SK-N-SH (cell line): ENCODE measurements around the gene RAB11FIP5. TPM values are rescaled to one million over a fixed set of nuclear protein-coding genes. Genes with fewer than 3 reads are reported as not detected.
A peak's percentile ranks its signal among the peaks of the same experiment; 100 is the strongest.

Source experiments
- CTCF ChIA-PET: fragments of 300-600, 350-600 bp; formaldehyde crosslinking; extraction: SDS; loops from one replicate; lab custom pipeline; 2021; lab: Yijun Ruan, JAX
- POLR2A ChIA-PET: fragments of 350-600 bp; sonication (Branson Sonifier 250); formaldehyde crosslinking; extraction: SDS; loops from one replicate; lab custom pipeline; 2020; ENCODE audit warnings: antibody characterized with exemption, inconsistent platforms; lab: Yijun Ruan, JAX
- DNase-seq: peaks from one replicate; pipeline ENCODE4 v3.0.0; 2012
- H2AFZ ChIP-seq: fragments of 200-600 bp; sonication (generic); 2 replicates; pipeline ENCODE4 v1.8.1; 2016; ENCODE audit warnings: antibody characterized with exemption, mild to moderate bottlenecking, low read depth
- H3F3A ChIP-seq: fragments of 200-600 bp; sonication (generic); replicated peaks from 2 replicates; pipeline ENCODE3; 2016; ENCODE audit warnings: antibody characterized with exemption, mild to moderate bottlenecking; ENCODE audit not compliant: insufficient read depth
- H3K27ac ChIP-seq, 2 experiments: fragments of 200-500 bp in 1 of 2; fragments of 200-600 bp in 1 of 2; sonication (Bioruptor generic) in 1 of 2; sonication (generic), shearing (Covaris generic) in 1 of 2; 2 replicates each; pipeline versions ENCODE4 v1.5.1 to v1.6.1; 2014 to 2016; ENCODE audit warnings: low read depth in 2 of 2, inconsistent platforms in 1 of 2, low read length in 1 of 2, mild to moderate bottlenecking in 1 of 2, mixed read lengths in 1 of 2
- H3K27me3 ChIP-seq: fragments of 200-600 bp; sonication (generic), shearing (Covaris generic); 2 replicates; pipeline ENCODE4 v1.6.1; 2016; ENCODE audit warnings: mixed run types; ENCODE audit not compliant: insufficient read depth
- H3K36me3 ChIP-seq, 2 experiments: fragments of 200-500 bp in 1 of 2; fragments of 200-600 bp in 1 of 2; sonication (Bioruptor generic) in 1 of 2; sonication (generic) in 1 of 2; replicated peaks in 1 of 2; 2 replicates each; pipeline versions ENCODE3 to v1.5.1; 2014 to 2016; ENCODE audit warnings: low read length in 1 of 2, mild to moderate bottlenecking in 1 of 2; ENCODE audit not compliant: insufficient read depth in 2 of 2, control insufficient read depth in 1 of 2
- H3K4me1 ChIP-seq, 2 experiments: fragments of 200-500 bp in 1 of 2; fragments of 200-600 bp in 1 of 2; sonication (Bioruptor generic) in 1 of 2; sonication (generic), shearing (Covaris generic) in 1 of 2; 2 replicates each; pipeline versions ENCODE4 v1.5.1 to v1.6.1; 2014 to 2016; ENCODE audit warnings: low read depth in 1 of 2, low read length in 1 of 2, mixed run types in 1 of 2; ENCODE audit not compliant: insufficient read depth in 2 of 2, control insufficient read depth in 1 of 2
- H3K4me2 ChIP-seq: fragments of 200-600 bp; sonication (generic), shearing (Covaris generic); 2 replicates; pipeline ENCODE4 v1.6.1; 2017; ENCODE audit warnings: mixed run types
- H3K4me3 ChIP-seq, 2 experiments: fragments of 200-500 bp in 1 of 2; fragments of 200-600 bp in 1 of 2; sonication (Bioruptor generic) in 1 of 2; sonication (generic), shearing (Covaris generic) in 1 of 2; 2 replicates each; pipeline versions ENCODE4 v1.5.1 to v1.8.1; 2014 to 2016; ENCODE audit warnings: low read depth in 2 of 2, inconsistent platforms in 1 of 2, low read length in 1 of 2, mild to moderate bottlenecking in 1 of 2, mixed read lengths in 1 of 2, moderate library complexity in 1 of 2
- H3K79me2 ChIP-seq: fragments of 200-600 bp; sonication (generic); 2 replicates; pipeline ENCODE4 v1.8.1; 2017; ENCODE audit warnings: mild to moderate bottlenecking; ENCODE audit not compliant: insufficient read depth
- H3K9ac ChIP-seq: fragments of 200-600 bp; sonication (generic); 2 replicates; pipeline ENCODE4 v1.6.1; 2017; ENCODE audit warnings: mixed run types
- H3K9me2 ChIP-seq: fragments of 200-600 bp; sonication (generic); 2 replicates; pipeline ENCODE4 v1.6.1; 2017; ENCODE audit warnings: mixed run types
- H3K9me3 ChIP-seq: fragments of 200-600 bp; sonication (generic); 2 replicates; pipeline ENCODE4 v1.6.1; 2017; ENCODE audit warnings: mixed run types, mild to moderate bottlenecking, moderate library complexity
- H4K20me1 ChIP-seq: fragments of 200-600 bp; sonication (generic); 2 replicates; pipeline ENCODE4 v1.6.1; 2017; ENCODE audit warnings: mild to moderate bottlenecking, mixed run types; ENCODE audit not compliant: insufficient read depth
- CHD2 ChIP-seq: fragments of 150-350 bp; IDR thresholded peaks from 2 replicates; pipeline ENCODE4 v1.6.1; 2018; ENCODE audit warnings: low read length; ENCODE audit not compliant: partially characterized antibody
- ELF1 ChIP-seq: IDR thresholded peaks from 2 replicates; pipeline ENCODE4 v1.4.0; 2012
- EP300 ChIP-seq, 2 experiments: IDR thresholded peaks; 2 replicates each; pipeline versions ENCODE4 v1.4.0 to v1.6.1; 2012; ENCODE audit warnings: borderline replicate concordance in 1 of 2, low read depth in 1 of 2, low read length in 1 of 2
- FOSL2 ChIP-seq: IDR thresholded peaks from 2 replicates; pipeline ENCODE4 v1.4.0; 2012; ENCODE audit warnings: low read depth, mild to moderate bottlenecking, moderate library complexity, borderline replicate concordance
- FOXM1 ChIP-seq: IDR thresholded peaks from 2 replicates; pipeline ENCODE4 v1.4.0; 2012; ENCODE audit warnings: low read depth, mild to moderate bottlenecking
- GATA2 ChIP-seq: sonication (generic); formaldehyde crosslinking; IDR thresholded peaks from 2 replicates; pipeline ENCODE4 v1.5.0; 2020; ENCODE audit warnings: mild to moderate bottlenecking, missing genetic modification reagents
- IRF3 ChIP-seq: fragments of 150-350 bp; IDR thresholded peaks from 2 replicates; pipeline ENCODE4 v1.6.1; 2016; ENCODE audit warnings: mild to moderate bottlenecking, low read depth, low read length
- JUND ChIP-seq: IDR thresholded peaks from 2 replicates; pipeline ENCODE4 v1.4.0; 2012
- MEF2A ChIP-seq: IDR thresholded peaks from 2 replicates; pipeline ENCODE4 v1.4.0; 2012; ENCODE audit warnings: low read depth, borderline replicate concordance
- NFIC ChIP-seq: IDR thresholded peaks from 2 replicates; pipeline ENCODE4 v1.4.0; 2012; ENCODE audit warnings: borderline replicate concordance
- POLR2AphosphoS5 ChIP-seq: IDR thresholded peaks from 2 replicates; pipeline ENCODE4 v1.6.1; 2012; ENCODE audit warnings: low read depth, low read length
- RCOR1 ChIP-seq: fragments of 150-350 bp; IDR thresholded peaks from 2 replicates; pipeline ENCODE4 v1.6.1; 2017; ENCODE audit warnings: antibody characterized with exemption, low read length
- RXRA ChIP-seq: IDR thresholded peaks from 2 replicates; pipeline ENCODE4 v1.4.0; 2012; ENCODE audit warnings: low read depth, mild to moderate bottlenecking, borderline replicate concordance
- SIN3A ChIP-seq: IDR thresholded peaks from 2 replicates; pipeline ENCODE4 v1.6.1; 2012; ENCODE audit warnings: low read depth, mild to moderate bottlenecking, low read length, moderate library complexity, borderline replicate concordance
- TAF1 ChIP-seq: IDR thresholded peaks from 2 replicates; pipeline ENCODE4 v1.6.1; 2012; ENCODE audit warnings: low read depth, mild to moderate bottlenecking, low read length, moderate library complexity, borderline replicate concordance
- TCF12 ChIP-seq: IDR thresholded peaks from 2 replicates; pipeline ENCODE4 v1.4.0; 2012
- TEAD4 ChIP-seq: IDR thresholded peaks from 2 replicates; pipeline ENCODE4 v1.4.0; 2012; ENCODE audit warnings: mild to moderate bottlenecking, borderline replicate concordance; ENCODE audit not compliant: insufficient read depth
- USF1 ChIP-seq: IDR thresholded peaks from 2 replicates; pipeline ENCODE4 v1.4.0; 2012; ENCODE audit warnings: low read depth, borderline replicate concordance
- WGBS: methylation state at CpG from one replicate; pipeline ENCODE4 v1.1.6; 2017; ENCODE audit warnings: low lambda C conversion rate; 5-methylcytosine and 5-hydroxymethylcytosine counted together
- polyA plus RNA-seq, 3 experiments: library from polyadenylated mRNA; depleted of rRNA; stranded (reverse); fragments of >200 nt; gene quantifications; 2 replicates each; pipeline ENCODE4 v1.2.3, GENCODE V29; 2012
- TF ChIP-seq, protein P1 (sequence below): IDR thresholded peaks from 2 replicates; pipeline ENCODE4 v1.4.0; 2012; ENCODE audit warnings: low read depth
- TF ChIP-seq, protein P2 (sequence below): fragments of 150-350 bp; IDR thresholded peaks from 2 replicates; pipeline ENCODE4 v1.6.1; 2017; ENCODE audit warnings: antibody characterized with exemption, low read length, low read depth, borderline replicate concordance
- TF ChIP-seq, protein P3 (sequence below): IDR thresholded peaks from 2 replicates; pipeline ENCODE4; 2012
- TF ChIP-seq, protein P4 (sequence below): IDR thresholded peaks from 2 replicates; pipeline ENCODE4 v1.6.1; 2012; ENCODE audit warnings: mild to moderate bottlenecking, low read depth, low read length, moderate library complexity

The RAB11FIP5 gene
- polyA plus RNA-seq, 1 of the 3 experiments (the other 2 are of a cell fraction): 17.1 TPM

GRCh38 chr2:73063909-73064875 is 48.6 kb downstream of the RAB11FIP5 start:
- Histone ChIP-seq H3K9me3 (no peaks in the 10 kb centered on the region), H3K4me2 (peak overlapping the region; percentile 66), H3K27me3 (no peaks in the 10 kb centered on the region), H3K4me3 (no peak overlapping the region), H3F3A (peaks cover 13% of the 10 kb centered on the region), H3K27ac (peak overlapping the region; percentile 54 to 83), H3K79me2 (peaks cover 84% of the 10 kb centered on the region), H3K9me2 (no peaks in the 10 kb centered on the region), H2AFZ (peak overlapping the region; percentile 50), H3K9ac (peak overlapping the region; percentile 43), H4K20me1 (no peaks in the 10 kb centered on the region), H3K4me1 (peaks cover 4 to 24% of the 10 kb centered on the region in 2 experiments; a peak in 3 of 4 replicates), H3K36me3 (no peaks in the 10 kb centered on the region)
- ChIA-PET CTCF (interaction anchor here (1.0 to 3.4 kb wide), 7 partner anchors 21 to 171 kb away, joined by 3 to 15 read pairs (median 4); no protein-coding TSS in a partner anchor), POLR2A (no interaction called here)
- WGBS: 50% methylated on average over 8 of the region's 8 CpGs
- no peak for DNase-seq
- TF ChIP-seq MEF2A: no peak
- TF ChIP-seq FOSL2: peak; percentile 93
- TF ChIP-seq, protein P1, sequence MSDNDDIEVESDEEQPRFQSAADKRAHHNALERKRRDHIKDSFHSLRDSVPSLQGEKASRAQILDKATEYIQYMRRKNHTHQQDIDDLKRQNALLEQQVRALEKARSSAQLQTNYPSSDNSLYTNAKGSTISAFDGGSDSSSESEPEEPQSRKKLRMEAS: peak; percentile 44; the same call in 1 of the 2 replicates
- no peak for TF ChIP-seq CHD2
- TF ChIP-seq GATA2: no peak
- no peak for TF ChIP-seq ELF1
- no peak for TF ChIP-seq IRF3
- TF ChIP-seq TCF12: peak; percentile 81
- TF ChIP-seq, protein P2, sequence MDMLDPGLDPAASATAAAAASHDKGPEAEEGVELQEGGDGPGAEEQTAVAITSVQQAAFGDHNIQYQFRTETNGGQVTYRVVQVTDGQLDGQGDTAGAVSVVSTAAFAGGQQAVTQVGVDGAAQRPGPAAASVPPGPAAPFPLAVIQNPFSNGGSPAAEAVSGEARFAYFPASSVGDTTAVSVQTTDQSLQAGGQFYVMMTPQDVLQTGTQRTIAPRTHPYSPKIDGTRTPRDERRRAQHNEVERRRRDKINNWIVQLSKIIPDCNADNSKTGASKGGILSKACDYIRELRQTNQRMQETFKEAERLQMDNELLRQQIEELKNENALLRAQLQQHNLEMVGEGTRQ: no peak
- no peak for TF ChIP-seq RCOR1
- peak; percentile 52 for TF ChIP-seq POLR2AphosphoS5
- no peak for TF ChIP-seq RXRA
- peak; percentile 55; the same call in 1 of the 2 replicates for TF ChIP-seq NFIC
- TF ChIP-seq TAF1: peak; percentile 10; the same call in 1 of the 2 replicates
- TF ChIP-seq, protein P3, sequence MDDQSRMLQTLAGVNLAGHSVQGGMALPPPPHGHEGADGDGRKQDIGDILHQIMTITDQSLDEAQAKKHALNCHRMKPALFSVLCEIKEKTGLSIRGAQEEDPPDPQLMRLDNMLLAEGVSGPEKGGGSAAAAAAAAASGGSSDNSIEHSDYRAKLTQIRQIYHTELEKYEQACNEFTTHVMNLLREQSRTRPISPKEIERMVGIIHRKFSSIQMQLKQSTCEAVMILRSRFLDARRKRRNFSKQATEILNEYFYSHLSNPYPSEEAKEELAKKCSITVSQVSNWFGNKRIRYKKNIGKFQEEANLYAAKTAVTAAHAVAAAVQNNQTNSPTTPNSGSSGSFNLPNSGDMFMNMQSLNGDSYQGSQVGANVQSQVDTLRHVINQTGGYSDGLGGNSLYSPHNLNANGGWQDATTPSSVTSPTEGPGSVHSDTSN: no peak
- TF ChIP-seq EP300 (IDR thresholded peaks at IDR 0.05; ENCODE audit: borderline replicate concordance in 1 of 2, low read depth in 1 of 2, low read length in 1 of 2): 0 out of 4 replicates have a peak, but pooled peaks of 1 of the 2 experiments have one; percentile 39
- peak; percentile 30; the same call in 1 of the 2 replicates for TF ChIP-seq SIN3A
- peak; percentile 81 for TF ChIP-seq JUND
- TF ChIP-seq, protein P4, sequence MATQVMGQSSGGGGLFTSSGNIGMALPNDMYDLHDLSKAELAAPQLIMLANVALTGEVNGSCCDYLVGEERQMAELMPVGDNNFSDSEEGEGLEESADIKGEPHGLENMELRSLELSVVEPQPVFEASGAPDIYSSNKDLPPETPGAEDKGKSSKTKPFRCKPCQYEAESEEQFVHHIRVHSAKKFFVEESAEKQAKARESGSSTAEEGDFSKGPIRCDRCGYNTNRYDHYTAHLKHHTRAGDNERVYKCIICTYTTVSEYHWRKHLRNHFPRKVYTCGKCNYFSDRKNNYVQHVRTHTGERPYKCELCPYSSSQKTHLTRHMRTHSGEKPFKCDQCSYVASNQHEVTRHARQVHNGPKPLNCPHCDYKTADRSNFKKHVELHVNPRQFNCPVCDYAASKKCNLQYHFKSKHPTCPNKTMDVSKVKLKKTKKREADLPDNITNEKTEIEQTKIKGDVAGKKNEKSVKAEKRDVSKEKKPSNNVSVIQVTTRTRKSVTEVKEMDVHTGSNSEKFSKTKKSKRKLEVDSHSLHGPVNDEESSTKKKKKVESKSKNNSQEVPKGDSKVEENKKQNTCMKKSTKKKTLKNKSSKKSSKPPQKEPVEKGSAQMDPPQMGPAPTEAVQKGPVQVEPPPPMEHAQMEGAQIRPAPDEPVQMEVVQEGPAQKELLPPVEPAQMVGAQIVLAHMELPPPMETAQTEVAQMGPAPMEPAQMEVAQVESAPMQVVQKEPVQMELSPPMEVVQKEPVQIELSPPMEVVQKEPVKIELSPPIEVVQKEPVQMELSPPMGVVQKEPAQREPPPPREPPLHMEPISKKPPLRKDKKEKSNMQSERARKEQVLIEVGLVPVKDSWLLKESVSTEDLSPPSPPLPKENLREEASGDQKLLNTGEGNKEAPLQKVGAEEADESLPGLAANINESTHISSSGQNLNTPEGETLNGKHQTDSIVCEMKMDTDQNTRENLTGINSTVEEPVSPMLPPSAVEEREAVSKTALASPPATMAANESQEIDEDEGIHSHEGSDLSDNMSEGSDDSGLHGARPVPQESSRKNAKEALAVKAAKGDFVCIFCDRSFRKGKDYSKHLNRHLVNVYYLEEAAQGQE: 0 out of 2 replicates have a peak, but pooled peaks have one; percentile 26
- TF ChIP-seq FOXM1: no peak
- no peak for TF ChIP-seq TEAD4
- no peak for TF ChIP-seq USF1
